Measurements from ENCODE around the gene CALCR. TPM values are rescaled to one million over a fixed set of nuclear protein-coding genes. Genes with fewer than 3 reads are reported as not detected.

Gene CALCR
- total and polyA plus RNA-seq, 9 of the 15 experiments (the other 6 are each of a cell fraction or from before 2014, with no cell fraction given), result 0.04 to 0.14 (median 0.09) TPM; not detected in 3

DNA sequence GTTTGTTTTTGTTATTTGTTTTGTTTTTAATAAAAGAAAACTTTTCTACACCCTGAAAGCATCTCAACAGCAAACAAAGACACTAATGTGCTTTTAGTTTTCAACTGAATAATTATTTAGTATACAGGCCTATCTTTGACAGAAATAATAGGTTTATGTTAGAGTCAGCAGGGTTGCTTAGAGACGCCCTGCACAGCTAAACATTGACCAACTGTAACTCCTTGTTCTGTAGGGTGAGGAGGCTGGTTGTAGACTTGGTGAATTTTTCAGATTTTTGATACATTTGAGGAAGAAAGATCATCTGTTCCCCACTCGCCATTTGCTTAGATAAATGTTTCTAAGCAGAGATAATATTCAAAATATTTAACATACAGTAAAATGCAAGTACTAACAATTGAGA is 103.1 kb downstream of the CALCR start:
- FAIRE-seq, result no peak
- TF ChIP-seq HIVEP1 (CRISPR knock-in tag; IDR thresholded peaks at IDR 0.05) (no peak), RNF2 (IDR thresholded peaks at IDR 0.05) (no peak), NUFIP1 (IDR thresholded peaks at IDR 0.05; ENCODE audit: partially characterized antibody) (no peak), ESRRA (IDR thresholded peaks at IDR 0.05; ENCODE audit: borderline replicate concordance, low read depth) (no peak), SMAD4 (CRISPR knock-in tag; conservative IDR thresholded peaks at IDR 0.05) (no peak), ATF4 (CRISPR knock-in tag; IDR thresholded peaks at IDR 0.05) (no peak), ZFP1 (CRISPR knock-in tag; IDR thresholded peaks at IDR 0.05) (no peak), NR2F6 (CRISPR knock-in tag; IDR thresholded peaks at IDR 0.05) (no peak), PHF21A (IDR thresholded peaks at IDR 0.05; ENCODE audit: borderline replicate concordance, low read depth) (no peak), RBM34 (IDR thresholded peaks at IDR 0.05; ENCODE audit: borderline replicate concordance, insufficient read depth, low read length) (no peak), ZNF3 (CRISPR knock-in tag; IDR thresholded peaks at IDR 0.05) (no peak)
- H3K79me2 ChIP-seq (ENCODE audit: control insufficient read depth, insufficient read depth, low read length), result no peaks in the 10 kb centered on the region
- DNase-seq (ENCODE audit: extremely low read depth in 1 of 4, low spot score in 3 of 4), result no peak
- no TSS peak for BruUV-seq (replicated peaks)
- no peaks in the 10 kb centered on the region for H3K4me1 ChIP-seq (replicated peaks in 1 of 2; ENCODE audit: control insufficient read depth in 2 of 2, insufficient read depth in 2 of 2, low read length in 2 of 2)
- no peak overlapping the region for H2AFZ ChIP-seq (ENCODE audit: low read depth, low read length)
- no peaks in the 10 kb centered on the region for H3K9me1 ChIP-seq (ENCODE audit: control insufficient read depth, insufficient read depth, low read length)
- intact Hi-C loops (cut with micrococcal nuclease) (no loop called here), in situ Hi-C loops (cut with MboI) (no loop called here)
- no peaks in the 10 kb centered on the region for H4K20me1 ChIP-seq (replicated peaks; ENCODE audit: control insufficient read depth, insufficient read depth, low read length)
- H3K27me3 ChIP-seq (ENCODE audit: control insufficient read depth in 2 of 2, insufficient read depth in 2 of 2, low read length in 2 of 2), result no peaks in the 10 kb centered on the region
- ChIA-PET POLR2A (no interaction called here), CTCF (ENCODE audit: low intra/inter-chr PET ratio) (no interaction called here)
- no peak for ATAC-seq
- WGBS (ENCODE audit: insufficient coverage, low coverage, missing lambda C conversion rate), result 0% methylated on average over 2 of the region's 2 CpGs
- no peak overlapping the region for H3K9ac ChIP-seq (ENCODE audit: insufficient read depth in 1 of 2, low read depth in 2 of 2, low read length in 2 of 2)
- H3K27ac ChIP-seq (ENCODE audit: extremely low read depth, low read depth, low read length), result no peak overlapping the region
- H3K36me3 ChIP-seq (ENCODE audit: control insufficient read depth, insufficient read depth, low read length), result no peaks in the 10 kb centered on the region
- H3K9me3 ChIP-seq (replicated peaks; ENCODE audit: control insufficient read depth, insufficient read depth, low read depth, low read length), result no peaks in the 10 kb centered on the region
- H3K4me3 ChIP-seq, result no peak overlapping the region
- H3K4me2 ChIP-seq (ENCODE audit: insufficient read depth, low read length), result no peak overlapping the region

Data from K562 (cell line).